Left lung (tissue), 14 donors: ENCODE measurements around the gene TSPAN2. TPM values are rescaled to one million over a fixed set of nuclear protein-coding genes. Genes with fewer than 3 reads are reported as not detected.

Source experiments
- ATAC-seq: fragments of 200-7000 bp; cut with Tn5 transposase; one replicate; pipeline ENCODE4 v1.9.1; 2020; ENCODE audit warnings: moderate library complexity
- DNase-seq, 4 donors: peaks; one replicate each; pipeline ENCODE4 v3.0.0-alpha.2; 2013 to 2020
- H3K27ac ChIP-seq, 2 donors: fragments of 200-600 bp; sonication (generic) in 1 of 2; one replicate each; pipeline versions ENCODE4 v1.5.0 to v1.8.0; 2020 to 2021
- H3K27me3 ChIP-seq, 2 donors: fragments of 200-600 bp; sonication (generic) in 1 of 2; one replicate each; pipeline versions ENCODE4 v1.5.0 to v1.8.0; 2020 to 2021
- H3K36me3 ChIP-seq, 2 donors: fragments of 200-600 bp; sonication (generic) in 1 of 2; one replicate each; pipeline versions ENCODE4 v1.5.0 to v1.8.0; 2020 to 2021
- H3K4me1 ChIP-seq, 2 donors: fragments of 200-600 bp; one replicate each; pipeline ENCODE4 v1.8.0; 2021
- H3K4me3 ChIP-seq, 2 donors: fragments of 200-600 bp; sonication (generic) in 1 of 2; one replicate each; pipeline versions ENCODE4 v1.5.0 to v1.8.0; 2020 to 2021; ENCODE audit warnings: mild to moderate bottlenecking in 1 of 2
- H3K9me3 ChIP-seq, 2 donors: fragments of 200-600 bp; sonication (generic) in 1 of 2; one replicate each; pipeline versions ENCODE4 v1.5.0 to v1.8.0; 2020 to 2021
- CTCF ChIP-seq, 2 donors: fragments of 200-600 bp; sonication (generic) in 1 of 2; IDR thresholded peaks; one replicate each; pipeline versions ENCODE4 v1.5.0 to v1.8.0; 2021; ENCODE audit warnings: antibody characterized with exemption in 2 of 2
- intact Hi-C, 2 donors: fragments of 100-400 bp; cut with DNase I; formaldehyde crosslinking; loops; one replicate each; pipeline versions ENCODE4 v1.11.2 to v1.14.2; 2022
- long read RNA-seq, 12 donors: library from polyadenylated mRNA in 2 of 12; unstranded in 2 of 12; transcript quantifications; one replicate each; pipeline ENCODE4 v2.0.0 and lab custom pipeline, GENCODE V29; 2019 to 2026
- polyA plus RNA-seq, 6 donors: library from polyadenylated mRNA; unstranded; fragments of 120-200 nt; gene quantifications; one replicate each; pipeline ENCODE4 v1.2.1, GENCODE V29; 2013; ENCODE audit not compliant: insufficient read length in 6 of 6
- total RNA-seq, 2 donors: library from RNA; stranded (reverse); fragmentation: NEBNext Ultra II Directional; extraction: Animal tissue kit (Norgen Biotek cat#: 25700); gene quantifications; one replicate each; pipeline ENCODE4 v1.2.1, GENCODE V29; 2021
- donor health status: DM: no; HTN: yes; CAD: no.
- donor health status: DM: no; HTN: no; CAD: no.

The TSPAN2 gene
- total RNA-seq (10 to 100 TPM in 1 of 2 donors, 1 to 10 TPM in 1; 8.7 to 10.6 TPM), polyA plus RNA-seq (10 to 100 TPM in 1 of 6 donors, 1 to 10 TPM in 5; 7.9 to 10.5 (median 8.8) TPM)
- long read RNA-seq, donor 1, transcript TSPAN2-202 (8 exons, 3,177 nt): major isoform, 7 of 7 reads
- long read RNA-seq, donor 1, partial matches to known transcripts: 0 of 7 reads
- long read RNA-seq, donor 1, other reads (novel, unspliced or antisense): 0 of 7 reads
- long read RNA-seq, donor 2, partial matches to known transcripts: 0 of 3 reads
- long read RNA-seq, donor 2, other reads (novel, unspliced or antisense): 0 of 3 reads
- long read RNA-seq, donor 3, transcript TSPAN2-202 (8 exons, 3,177 nt): major isoform, 10 of 11 reads
- long read RNA-seq, donor 3, partial matches to known transcripts: 0 of 11 reads
- long read RNA-seq, donor 3, other reads (novel, unspliced or antisense): 0 of 11 reads
- long read RNA-seq, donor 4, partial matches to known transcripts: 0 of 3 reads
- long read RNA-seq, donor 4, other reads (novel, unspliced or antisense): 0 of 3 reads
- long read RNA-seq, donor 5, transcript TSPAN2-202 (8 exons, 3,177 nt): major isoform, 5 of 5 reads
- long read RNA-seq, donor 5, partial matches to known transcripts: 0 of 5 reads
- long read RNA-seq, donor 5, other reads (novel, unspliced or antisense): 0 of 5 reads
- long read RNA-seq, donor 6, transcript TSPAN2-202 (8 exons, 3,177 nt): major isoform, 5 of 5 reads
- long read RNA-seq, donor 6, partial matches to known transcripts: 0 of 5 reads
- long read RNA-seq, donor 6, other reads (novel, unspliced or antisense): 0 of 5 reads
- long read RNA-seq, donor 7, partial matches to known transcripts: 0 of 1 reads
- long read RNA-seq, donor 7, other reads (novel, unspliced or antisense): 0 of 1 reads
- long read RNA-seq, donor 8, partial matches to known transcripts: 0 of 3 reads
- long read RNA-seq, donor 8, other reads (novel, unspliced or antisense): 0 of 3 reads
- long read RNA-seq, donor 9: 0 reads
- long read RNA-seq, donor 10, partial matches to known transcripts: 0 of 5 reads
- long read RNA-seq, donor 10, other reads (novel, unspliced or antisense): 2 of 5 reads
- long read RNA-seq, donor 11, transcript TSPAN2-202 (8 exons, 3,177 nt): major isoform, 12 of 12 reads
- long read RNA-seq, donor 11, partial matches to known transcripts: 0 of 12 reads
- long read RNA-seq, donor 11, other reads (novel, unspliced or antisense): 0 of 12 reads
- long read RNA-seq, donor 12, partial matches to known transcripts: 0 of 4 reads
- long read RNA-seq, donor 12, other reads (novel, unspliced or antisense): 0 of 4 reads

- no peaks in the 10 kb centered on the region for H3K9me3 ChIP-seq
- peak; percentile 85 for ATAC-seq
- intact Hi-C loops: no loop called here
- H3K36me3 ChIP-seq: no peaks in the 10 kb centered on the region
- peak in 1 of 2 donors; percentile 15 for TF ChIP-seq CTCF (IDR thresholded peaks at IDR 0.05)
- H3K4me1 ChIP-seq: peaks cover 5 to 56% of the 10 kb centered on the region in 2 donors
- peaks cover 0 to 11% of the 10 kb centered on the region in 2 donors for H3K27me3 ChIP-seq
- peak within 1 kb of the TSS; percentile 52 to 73 for H3K4me3 ChIP-seq
- H3K27ac ChIP-seq: peak within 1 kb of the TSS; percentile 65 to 86
- peak in 3 of 4 donors; percentile 28 to 93 (median 83) for DNase-seq
Measured at GRCh38 chr1:115089420-115090185, at the start of gene TSPAN2. TSS of gene TSPAN2 (minus strand) at chr1:115089503. CDS start at chr1:115089432, 71 bp downstream.

- no peaks in the 10 kb centered on the region for H3K9me3 ChIP-seq
- DNase-seq: peak; percentile 80 to 94 (median 87)
- H3K4me3 ChIP-seq: no peak overlapping the region
- intact Hi-C loops: loop anchor here in 1 of 2 donors (5.0 kb wide), 2 partner anchors 328 to 458 kb away; no protein-coding TSS in a partner anchor
- H3K27me3 ChIP-seq: peaks cover 0 to 9% of the 10 kb centered on the region in 2 donors
- no peaks in the 10 kb centered on the region for H3K36me3 ChIP-seq
- no peak overlapping the region for H3K27ac ChIP-seq
- ATAC-seq: peak; percentile 99
- H3K4me1 ChIP-seq: peaks cover 3 to 4% of the 10 kb centered on the region in 2 donors
- peak; percentile 75 to 85 for TF ChIP-seq CTCF (IDR thresholded peaks at IDR 0.05)
Measured at GRCh38 chr1:115138973-115139372, 49.7 kb upstream of the TSPAN2 start.

- Histone ChIP-seq H3K36me3 (no peaks in the 10 kb centered on the region), H3K4me3 (no peak overlapping the region), H3K27me3 (peaks cover 0 to 7% of the 10 kb centered on the region in 2 donors), H3K4me1 (peaks cover 3 to 4% of the 10 kb centered on the region in 2 donors), H3K27ac (no peak overlapping the region), H3K9me3 (no peaks in the 10 kb centered on the region)
- no peak for DNase-seq
- intact Hi-C loops: loop anchor here in 1 of 2 donors (5.0 kb wide), 2 partner anchors 329 to 459 kb away; no protein-coding TSS in a partner anchor
- no peak for ATAC-seq
- TF ChIP-seq CTCF (IDR thresholded peaks at IDR 0.05): no peak
Measured at GRCh38 chr1:115138271-115138670, 49.0 kb upstream of the TSPAN2 start.

GRCh38 chr1:115137191-115137590 lies 47.9 kb upstream of the TSPAN2 start:
- no peak for TF ChIP-seq CTCF (IDR thresholded peaks at IDR 0.05)
- intact Hi-C loops: loop anchor here in 1 of 2 donors (5.0 kb wide), 2 partner anchors 330 to 460 kb away; no protein-coding TSS in a partner anchor
- Histone ChIP-seq H3K27ac (no peak overlapping the region), H3K36me3 (no peaks in the 10 kb centered on the region), H3K27me3 (peaks cover 0 to 7% of the 10 kb centered on the region in 2 donors), H3K4me1 (peaks cover 3 to 4% of the 10 kb centered on the region in 2 donors), H3K9me3 (no peaks in the 10 kb centered on the region), H3K4me3 (no peak overlapping the region)
- ATAC-seq (no peak), DNase-seq (no peak)
